ENCODE results near the gene OSTF1.

The OSTF1 gene

DNA sequence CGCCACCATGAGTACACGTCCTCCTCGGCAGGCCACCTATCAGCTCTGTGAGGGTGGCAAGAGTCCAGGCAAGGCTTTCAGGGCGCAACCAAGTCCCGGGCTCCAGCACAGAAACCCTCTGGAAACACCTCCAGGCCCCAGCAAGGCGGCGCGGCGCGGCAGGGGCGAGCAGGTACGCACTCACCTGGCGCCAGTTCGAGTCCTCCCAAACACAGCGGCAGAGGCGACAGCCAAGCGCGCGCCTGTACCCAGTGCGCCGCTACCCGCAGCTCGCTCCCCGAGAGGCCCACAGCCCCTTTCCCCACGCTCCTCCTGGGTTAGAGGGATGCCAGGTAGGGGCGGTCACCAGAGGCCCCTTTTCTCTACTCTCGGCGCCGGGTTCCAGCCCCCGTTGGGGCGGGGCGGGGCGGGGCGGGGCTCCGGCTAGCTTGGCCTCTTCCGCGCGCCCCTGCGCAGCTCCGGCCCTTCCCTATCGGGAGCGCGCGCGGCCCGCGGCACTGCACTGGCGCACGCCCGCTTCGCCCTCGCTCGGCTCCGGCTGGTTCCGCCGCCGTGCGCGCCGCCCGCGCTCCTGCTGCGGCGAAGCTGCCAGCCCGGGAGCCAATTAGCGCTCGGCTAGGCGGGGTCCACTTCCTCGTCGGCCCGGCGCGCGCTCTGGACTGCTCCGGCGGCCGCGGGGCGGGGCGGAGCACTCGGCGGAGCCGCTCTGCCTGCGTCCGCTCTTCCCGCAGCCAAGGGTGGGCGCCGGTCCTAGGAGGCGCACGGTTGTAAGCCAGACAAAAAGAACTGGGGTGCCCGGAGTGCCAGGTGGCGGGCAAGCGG lies at the start of gene OSTF1, which contains the start of gene NMRK1:
OSTF1 (plus strand) TSS at position 691 of the 822 bp plus-strand sequence. CDS start 179 bp downstream, outside the sequence.
NMRK1 (minus strand) TSS at position 332 of the 822 bp plus-strand sequence. CDS start 5,040 bp downstream, outside the sequence.
- no peak for FAIRE-seq

- no peak for FAIRE-seq
Observed at GRCh38 chr9:75039009-75039408, 49.3 kb upstream of the OSTF1 start.

DNA sequence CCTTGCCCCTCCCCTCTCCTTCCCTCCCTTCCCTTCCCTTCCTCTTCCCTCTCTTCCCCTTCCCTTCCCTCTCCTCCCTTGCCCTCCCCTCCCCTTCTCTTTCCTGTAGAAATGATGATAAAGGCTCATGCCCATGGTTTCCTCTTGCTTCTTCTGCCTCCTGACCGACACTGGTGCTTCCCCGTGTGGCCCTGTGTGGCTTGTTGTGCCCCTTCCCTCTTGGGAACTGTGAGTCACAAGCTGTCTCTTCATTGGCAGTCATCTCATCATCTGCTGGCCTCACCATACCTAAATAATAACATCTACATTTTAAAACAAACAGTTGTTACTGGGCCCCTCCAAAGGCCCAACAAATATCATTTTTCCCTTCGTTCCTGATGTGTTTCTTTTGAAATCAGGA lies 48.5 kb upstream of the OSTF1 start:
- no peak for FAIRE-seq

- FAIRE-seq, result no peak
Observed at GRCh38 chr9:75041041-75041440, 47.3 kb upstream of the OSTF1 start.

GRCh38 chr9:75046725-75047345 lies 41.5 kb upstream of the OSTF1 start:
- FAIRE-seq, result no peak

GRCh38 chr9:75047506-75047905 lies 40.8 kb upstream of the OSTF1 start:
- FAIRE-seq, result no peak

GRCh38 chr9:75051285-75051684 lies 37.0 kb upstream of the OSTF1 start:
- FAIRE-seq, result no peak

DNA sequence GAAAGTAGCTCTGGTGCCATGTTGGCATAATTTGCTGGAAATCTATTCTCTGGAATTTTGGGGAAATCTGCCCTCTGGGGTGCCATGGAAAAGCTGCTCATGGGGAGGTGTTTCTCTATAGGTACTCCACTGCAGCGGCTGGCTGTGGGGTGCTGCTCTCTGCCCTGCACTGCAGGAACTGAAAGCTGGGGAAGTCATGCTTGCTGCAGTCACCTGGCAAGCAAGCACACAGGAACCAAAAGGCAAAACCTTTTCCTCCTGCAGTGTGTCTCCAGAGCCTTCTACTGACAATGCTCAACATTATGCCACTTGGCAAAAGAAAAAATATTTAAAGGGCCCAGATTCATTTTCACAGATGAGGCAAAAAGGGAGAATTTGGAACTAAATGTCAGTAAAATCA lies 34.4 kb upstream of the OSTF1 start:
- no peak for FAIRE-seq

- no peak for FAIRE-seq
Observed at GRCh38 chr9:75054368-75055001, 33.8 kb upstream of the OSTF1 start.

- FAIRE-seq, result no peak
Observed at GRCh38 chr9:75061169-75061568, 27.1 kb upstream of the OSTF1 start.

- FAIRE-seq, result no peak
Observed at GRCh38 chr9:75063556-75064305, 24.6 kb upstream of the OSTF1 start.

GRCh38 chr9:75064307-75065025 lies 23.8 kb upstream of the OSTF1 start:
- FAIRE-seq, result no peak

- no peak for FAIRE-seq
Observed at GRCh38 chr9:75065510-75065909, 22.8 kb upstream of the OSTF1 start.

DNA sequence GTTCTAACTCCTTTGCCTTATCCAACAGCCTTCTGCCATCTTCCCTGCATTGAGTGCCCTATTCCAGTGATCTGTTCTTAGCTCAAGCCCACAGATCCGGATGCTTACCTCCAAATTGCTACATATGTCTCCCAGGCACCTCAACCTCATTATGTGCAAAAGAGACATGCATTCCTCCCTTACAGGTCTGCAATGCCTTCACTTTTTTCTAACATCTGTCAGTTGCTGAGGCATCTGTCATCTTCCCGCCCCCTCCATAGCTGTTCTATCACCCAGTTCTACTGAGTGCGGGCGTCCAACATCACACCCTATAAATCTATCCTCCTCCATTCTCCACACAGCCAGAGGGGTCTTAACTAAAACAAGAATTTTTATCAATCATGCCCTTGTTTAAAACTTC lies 20.4 kb upstream of the OSTF1 start:
- no peak for FAIRE-seq

- no peak for FAIRE-seq
Observed at GRCh38 chr9:75069171-75069570, 19.1 kb upstream of the OSTF1 start.

DNA sequence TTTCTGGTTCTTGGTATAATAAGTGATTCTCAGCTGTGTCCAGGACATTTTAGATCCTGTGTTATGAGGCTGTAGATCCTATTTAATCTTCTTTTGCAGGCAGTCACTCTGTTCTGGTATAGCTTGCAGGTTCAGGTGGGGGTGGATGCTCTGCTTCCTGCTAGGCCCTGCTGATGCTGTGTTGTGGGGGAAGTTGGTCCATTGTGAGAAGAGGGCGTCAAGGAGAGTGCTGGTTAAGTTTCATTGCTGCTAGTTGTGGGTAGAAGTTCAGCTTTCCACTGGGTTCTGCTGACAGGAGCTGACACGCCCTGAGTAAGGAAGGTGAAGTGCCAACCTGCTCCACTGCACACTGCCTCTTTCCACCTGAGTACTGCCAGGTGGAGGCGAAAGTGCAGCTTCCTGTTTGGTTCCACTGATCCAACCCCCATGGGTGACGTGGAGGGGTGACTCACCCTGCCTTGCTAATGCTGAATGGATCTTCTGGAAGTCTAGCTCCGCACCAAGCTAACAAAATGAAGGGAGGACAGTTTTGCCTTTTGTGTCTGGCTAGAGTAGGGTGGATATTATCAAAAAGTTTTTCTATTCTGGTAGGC lies 16.7 kb upstream of the OSTF1 start:
- FAIRE-seq, result no peak

GRCh38 chr9:75072895-75073294 lies 15.4 kb upstream of the OSTF1 start:
- FAIRE-seq, result no peak

GRCh38 chr9:75081632-75082031 lies 6.7 kb upstream of the OSTF1 start:
- no peak for FAIRE-seq

- no peak for FAIRE-seq
Observed at GRCh38 chr9:75083188-75083970, 4.9 kb upstream of the OSTF1 start.

DNA sequence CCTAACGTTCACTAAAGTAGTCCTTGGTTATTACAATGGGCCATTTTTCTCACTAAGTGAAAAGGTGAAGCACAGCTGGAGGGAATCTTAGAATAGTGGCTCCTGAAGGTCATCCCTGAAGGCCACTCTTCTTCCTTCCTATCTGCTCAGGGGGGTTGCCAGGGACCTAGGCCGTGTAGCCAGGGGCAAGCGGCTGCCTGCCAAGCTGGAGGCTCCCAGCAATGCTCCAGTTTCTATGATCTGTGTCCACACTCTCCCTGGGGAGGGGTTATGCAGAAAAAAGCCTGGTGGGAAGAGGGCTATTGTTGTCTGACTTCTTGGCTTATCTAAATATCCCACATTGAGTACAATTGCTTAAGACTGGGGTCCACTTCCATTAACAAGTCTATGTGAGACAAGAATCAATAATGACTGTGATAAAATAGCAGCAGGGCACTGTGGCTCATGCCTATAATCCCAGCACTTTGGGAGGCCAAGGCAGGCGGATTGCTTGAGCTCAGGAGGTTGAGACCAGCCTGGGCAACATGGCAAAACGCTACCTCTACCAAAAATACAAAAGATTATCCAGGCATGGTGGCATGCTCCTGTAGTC lies 4.1 kb upstream of the OSTF1 start:
- no peak for FAIRE-seq

GRCh38 chr9:75085640-75086039 lies 2.7 kb upstream of the OSTF1 start:
- FAIRE-seq, result no peak

Measured in G401.6 (cell line).